Thoracic aorta (tissue), 2 donors: Measurements from ENCODE around the gene CCDC142. TPM values are rescaled to one million over a fixed set of nuclear protein-coding genes. Genes with fewer than 3 reads are reported as not detected.

Experiments used
- ATAC-seq: fragments of 150-250 bp; one replicate; pipeline ENCODE4 v1.8.0; 2017; ENCODE audit warnings: low read depth; ENCODE audit not compliant: insufficient number of reproducible peaks, low FRiP score
- DNase-seq: peaks from one replicate; pipeline ENCODE4 v3.0.0-alpha.2; 2020; ENCODE audit warnings: low spot score
- H3K27ac ChIP-seq, 2 donors: fragments of 200-600 bp; sonication (generic); 1 replicate in 1 of 2; 2 replicates in 1 of 2; pipeline ENCODE4 v1.5.1; 2016; ENCODE audit warnings: mild to moderate bottlenecking in 2 of 2, moderate library complexity in 2 of 2
- H3K27me3 ChIP-seq: fragments of 200-600 bp; sonication (generic); replicated peaks from 2 replicates; pipeline ENCODE4 v1.6.0; 2016; ENCODE audit warnings: mild to moderate bottlenecking; ENCODE audit not compliant: insufficient read depth
- H3K36me3 ChIP-seq: fragments of 200-600 bp; sonication (generic); one replicate; pipeline ENCODE4 v1.5.1; 2016
- H3K4me1 ChIP-seq, 2 donors: fragments of 200-600 bp; sonication (generic); 1 replicate in 1 of 2; 2 replicates in 1 of 2; pipeline versions ENCODE4 v1.5.1 to v1.6.0; 2016; ENCODE audit warnings: low read depth in 2 of 2, mild to moderate bottlenecking in 1 of 2; ENCODE audit not compliant: control insufficient read depth in 1 of 2
- H3K4me3 ChIP-seq: fragments of 200-600 bp; sonication (generic); 2 replicates; pipeline ENCODE4 v1.5.1; 2016; ENCODE audit warnings: mild to moderate bottlenecking
- H3K9me3 ChIP-seq: fragments of 200-600 bp; sonication (generic); 2 replicates; pipeline ENCODE4 v1.5.1; 2016
- total RNA-seq, 2 donors: library from RNA; depleted of rRNA; stranded (reverse); fragments of >200 nt; gene quantifications; one replicate each; pipeline versions ENCODE4 v1.1.0 to v1.2.3, GENCODE V29; 2016
- TF ChIP-seq, protein P1 (sequence below): fragments of 200-600 bp; sonication (generic); IDR thresholded peaks from one replicate; pipeline ENCODE4 v1.5.1; 2019; ENCODE audit warnings: antibody characterized with exemption

CCDC142 gene
- total RNA-seq, 2 donors from 2014 or later: 31.5 to 43.4 TPM

DNA sequence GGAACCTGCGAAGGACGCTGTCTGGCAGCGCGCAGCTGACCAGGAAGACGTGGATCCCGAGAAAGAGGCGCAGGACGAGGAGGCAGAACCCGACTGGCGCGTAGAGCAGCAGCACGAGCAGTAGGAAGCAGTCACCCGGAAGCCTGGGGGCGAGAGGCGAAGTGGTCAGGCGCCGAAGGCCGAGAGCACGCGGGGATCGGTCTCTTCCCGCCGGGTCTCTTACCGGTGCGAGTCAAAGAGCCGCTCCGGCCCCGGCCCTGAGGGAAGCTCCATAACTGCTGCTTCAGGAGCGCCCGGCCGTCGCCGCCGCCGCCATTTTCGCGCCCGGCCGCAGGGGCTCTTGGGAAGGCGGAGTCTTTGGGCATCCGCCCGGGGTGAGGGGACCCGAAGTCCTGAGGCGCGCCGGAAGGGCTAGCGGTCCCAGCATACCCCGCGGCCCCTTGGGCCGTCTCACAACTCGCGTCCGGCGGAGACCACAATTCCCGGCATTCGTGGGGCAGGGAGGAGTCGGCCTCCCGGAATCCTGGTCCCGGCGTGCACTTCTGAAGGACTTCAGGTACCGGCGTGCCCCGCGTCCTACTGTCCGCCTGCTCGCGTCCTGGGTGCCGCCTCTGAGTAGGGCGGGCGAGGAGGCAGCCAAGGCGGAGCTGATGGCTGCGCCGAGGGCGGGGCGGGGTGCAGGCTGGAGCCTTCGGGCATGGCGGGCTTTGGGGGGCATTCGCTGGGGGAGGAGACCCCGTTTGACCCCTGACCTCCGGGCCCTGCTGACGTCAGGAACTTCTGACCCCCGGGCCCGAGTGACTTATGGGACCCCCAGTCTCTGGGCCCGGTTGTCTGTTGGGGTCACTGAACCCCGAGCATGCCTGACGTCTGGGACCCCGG lies 46.8 kb upstream of the CCDC142 start, which contains the start of the genes AUP1 and HTRA2:
TSS of gene AUP1 (minus strand) at position 350 of the 882 bp plus-strand sequence. CDS start at position 273, 77 bp downstream.
TSS of gene HTRA2 (plus strand) at position 577 of the 882 bp plus-strand sequence. CDS start at position 651, 74 bp downstream.
- Histone ChIP-seq H3K36me3 (peaks cover 34% of the 10 kb centered on the region), H3K9me3 (no peaks in the 10 kb centered on the region), H3K4me1 (peaks cover 14 to 27% of the 10 kb centered on the region in 2 donors), H3K27me3 (no peaks in the 10 kb centered on the region), H3K27ac (peak within 1 kb of the TSS; percentile 81), H3K4me3 (peak within 1 kb of the TSS; percentile 100)
- peak; percentile 94 for DNase-seq
- ATAC-seq: peak; percentile 87
- TF ChIP-seq, protein P1, sequence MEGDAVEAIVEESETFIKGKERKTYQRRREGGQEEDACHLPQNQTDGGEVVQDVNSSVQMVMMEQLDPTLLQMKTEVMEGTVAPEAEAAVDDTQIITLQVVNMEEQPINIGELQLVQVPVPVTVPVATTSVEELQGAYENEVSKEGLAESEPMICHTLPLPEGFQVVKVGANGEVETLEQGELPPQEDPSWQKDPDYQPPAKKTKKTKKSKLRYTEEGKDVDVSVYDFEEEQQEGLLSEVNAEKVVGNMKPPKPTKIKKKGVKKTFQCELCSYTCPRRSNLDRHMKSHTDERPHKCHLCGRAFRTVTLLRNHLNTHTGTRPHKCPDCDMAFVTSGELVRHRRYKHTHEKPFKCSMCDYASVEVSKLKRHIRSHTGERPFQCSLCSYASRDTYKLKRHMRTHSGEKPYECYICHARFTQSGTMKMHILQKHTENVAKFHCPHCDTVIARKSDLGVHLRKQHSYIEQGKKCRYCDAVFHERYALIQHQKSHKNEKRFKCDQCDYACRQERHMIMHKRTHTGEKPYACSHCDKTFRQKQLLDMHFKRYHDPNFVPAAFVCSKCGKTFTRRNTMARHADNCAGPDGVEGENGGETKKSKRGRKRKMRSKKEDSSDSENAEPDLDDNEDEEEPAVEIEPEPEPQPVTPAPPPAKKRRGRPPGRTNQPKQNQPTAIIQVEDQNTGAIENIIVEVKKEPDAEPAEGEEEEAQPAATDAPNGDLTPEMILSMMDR: no peak

DNA sequence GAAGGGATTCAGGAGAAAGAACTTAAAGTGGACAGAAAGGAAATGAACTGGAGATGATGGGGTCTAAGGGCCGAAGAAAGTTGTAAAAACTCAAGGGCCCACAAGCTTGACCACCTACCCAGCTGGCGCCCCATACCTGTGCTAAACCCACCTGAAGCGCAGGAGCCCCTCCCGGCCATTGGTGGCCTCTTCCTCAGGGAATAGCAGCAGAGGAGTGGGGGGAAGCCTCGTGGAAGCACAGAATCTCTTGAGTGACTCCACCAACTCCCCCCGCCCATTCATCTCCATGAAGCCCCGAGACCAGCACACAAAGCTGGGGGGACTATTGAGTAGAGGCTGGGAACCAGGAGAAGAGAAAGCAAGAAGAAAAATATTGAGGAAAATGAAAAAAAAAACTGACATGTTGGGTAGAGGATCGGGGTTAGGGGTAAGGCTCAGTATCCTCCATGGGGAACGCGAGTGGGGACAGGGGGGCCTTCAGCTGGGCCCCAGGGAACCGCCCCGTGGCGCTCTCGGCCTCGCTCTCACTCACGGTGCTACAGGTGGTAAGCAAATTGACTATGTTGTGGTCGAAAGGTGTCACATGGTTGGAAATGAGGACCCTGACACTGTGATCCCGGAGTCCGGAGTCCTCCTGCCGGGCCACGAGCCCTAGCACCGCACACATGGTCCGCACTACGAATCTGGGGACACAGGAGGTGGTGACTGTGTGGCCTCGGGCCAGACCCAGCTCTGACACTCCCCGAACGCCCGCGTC lies 46.0 kb upstream of the CCDC142 start:
- TF ChIP-seq, protein P1: no peak
- H3K4me3 ChIP-seq: peak overlapping the region; percentile 100
- peak overlapping the region; percentile 81 for H3K27ac ChIP-seq
- DNase-seq (no peak), ATAC-seq (no peak)
- no peaks in the 10 kb centered on the region for H3K27me3 ChIP-seq
- peaks cover 31% of the 10 kb centered on the region for H3K36me3 ChIP-seq
- peaks cover 14 to 27% of the 10 kb centered on the region in 2 donors for H3K4me1 ChIP-seq
- H3K9me3 ChIP-seq: no peaks in the 10 kb centered on the region

DNA sequence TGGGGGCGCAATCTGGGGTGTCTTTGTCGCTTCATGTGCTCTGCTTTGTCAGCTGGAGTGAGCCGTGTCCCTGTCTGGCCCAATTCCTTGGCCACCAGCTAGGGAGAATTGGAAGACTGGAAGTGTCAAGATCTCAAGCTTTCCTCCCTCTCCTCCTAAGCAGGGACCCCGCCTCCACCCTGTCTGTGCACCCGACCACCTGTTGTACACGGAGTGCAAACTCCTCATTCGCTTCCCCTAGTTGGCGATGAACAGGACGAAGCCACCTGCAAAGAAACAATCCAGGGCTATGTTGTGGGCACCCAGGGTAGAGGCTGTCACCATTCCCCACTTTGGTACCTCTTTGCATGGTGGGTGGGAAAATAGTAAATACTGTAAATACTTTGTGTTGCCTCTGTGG lies 44.9 kb upstream of the CCDC142 start:
- Histone ChIP-seq H3K4me1 (peaks cover 14 to 27% of the 10 kb centered on the region in 2 donors), H3K4me3 (no peak overlapping the region), H3K27me3 (no peaks in the 10 kb centered on the region), H3K36me3 (peaks cover 21% of the 10 kb centered on the region), H3K9me3 (no peaks in the 10 kb centered on the region), H3K27ac (no peak overlapping the region)
- DNase-seq (no peak), ATAC-seq (no peak)
- TF ChIP-seq, protein P1: no peak

DNA sequence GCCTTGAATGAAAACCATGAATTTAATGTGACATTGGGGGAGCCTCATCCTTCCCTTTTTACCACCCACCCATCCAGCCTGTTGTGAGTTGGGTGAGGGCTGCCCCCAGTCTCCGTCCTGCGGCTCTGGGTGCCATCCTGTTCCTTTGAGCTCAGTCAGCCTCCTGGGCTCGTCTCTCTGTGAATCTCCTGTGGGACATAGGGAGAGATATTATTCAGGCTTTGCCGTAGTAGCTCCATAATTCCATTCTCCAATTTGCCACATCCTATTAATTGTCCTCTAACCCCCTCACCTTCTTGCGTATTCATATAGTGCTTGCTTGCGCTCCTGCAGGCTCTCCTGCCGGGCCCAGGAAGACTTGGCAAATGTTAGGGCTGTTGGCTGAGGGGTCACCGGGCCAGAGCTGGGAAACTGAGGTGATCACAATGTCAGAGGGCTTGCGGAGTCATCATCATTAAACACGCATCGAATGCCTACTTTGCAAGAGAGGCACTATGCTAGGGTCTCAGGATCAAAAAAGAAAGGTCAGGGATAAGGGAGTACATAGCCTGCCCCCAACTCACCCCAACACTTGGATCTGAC lies 43.9 kb upstream of the CCDC142 start:
- TF ChIP-seq, protein P1: no peak
- H3K4me3 ChIP-seq: no peak overlapping the region
- ATAC-seq (no peak), DNase-seq (no peak)
- peaks cover 19% of the 10 kb centered on the region for H3K36me3 ChIP-seq
- no peaks in the 10 kb centered on the region for H3K9me3 ChIP-seq
- H3K4me1 ChIP-seq: peaks cover 14 to 27% of the 10 kb centered on the region in 2 donors
- H3K27me3 ChIP-seq: no peaks in the 10 kb centered on the region
- no peak overlapping the region for H3K27ac ChIP-seq
